ENCODE results near the gene ADCY2.

DNA sequence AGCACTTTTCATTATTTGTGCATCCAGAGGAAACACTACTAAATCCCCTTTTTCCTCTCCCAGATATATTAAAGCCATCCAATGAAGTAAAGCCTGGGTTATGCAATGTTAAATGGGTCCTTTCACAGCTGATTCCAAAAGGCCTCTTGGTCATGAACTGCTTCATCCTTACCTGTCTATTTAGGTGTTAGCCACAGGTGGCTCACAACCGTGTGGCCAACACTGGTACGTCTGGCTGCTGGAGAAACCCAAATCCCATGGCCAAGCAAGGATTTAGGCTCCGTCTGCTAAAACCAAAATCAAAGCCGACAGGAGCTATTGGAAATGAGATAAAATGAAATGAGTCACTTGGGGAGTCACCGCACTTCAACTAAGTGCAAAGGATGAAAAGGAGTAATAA lies 193.9 kb downstream of the ADCY2 start:
- TF ChIP-seq, protein P1, sequence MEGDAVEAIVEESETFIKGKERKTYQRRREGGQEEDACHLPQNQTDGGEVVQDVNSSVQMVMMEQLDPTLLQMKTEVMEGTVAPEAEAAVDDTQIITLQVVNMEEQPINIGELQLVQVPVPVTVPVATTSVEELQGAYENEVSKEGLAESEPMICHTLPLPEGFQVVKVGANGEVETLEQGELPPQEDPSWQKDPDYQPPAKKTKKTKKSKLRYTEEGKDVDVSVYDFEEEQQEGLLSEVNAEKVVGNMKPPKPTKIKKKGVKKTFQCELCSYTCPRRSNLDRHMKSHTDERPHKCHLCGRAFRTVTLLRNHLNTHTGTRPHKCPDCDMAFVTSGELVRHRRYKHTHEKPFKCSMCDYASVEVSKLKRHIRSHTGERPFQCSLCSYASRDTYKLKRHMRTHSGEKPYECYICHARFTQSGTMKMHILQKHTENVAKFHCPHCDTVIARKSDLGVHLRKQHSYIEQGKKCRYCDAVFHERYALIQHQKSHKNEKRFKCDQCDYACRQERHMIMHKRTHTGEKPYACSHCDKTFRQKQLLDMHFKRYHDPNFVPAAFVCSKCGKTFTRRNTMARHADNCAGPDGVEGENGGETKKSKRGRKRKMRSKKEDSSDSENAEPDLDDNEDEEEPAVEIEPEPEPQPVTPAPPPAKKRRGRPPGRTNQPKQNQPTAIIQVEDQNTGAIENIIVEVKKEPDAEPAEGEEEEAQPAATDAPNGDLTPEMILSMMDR (IDR thresholded peaks at IDR 0.05; ENCODE audit: low read depth, low read length) = no peak
- no peak for TF ChIP-seq EZH2phosphoT487 (IDR thresholded peaks at IDR 0.05; ENCODE audit: low read depth)

All from OCI-LY3 (cell line).